Tongue (tissue), 2 donors: ENCODE results near the gene SH3TC2. TPM values are rescaled to one million over a fixed set of nuclear protein-coding genes. Genes with fewer than 3 reads are reported as not detected.

ENCODE experiments used
- DNase-seq: peaks from one replicate; pipeline ENCODE4 v3.0.0-alpha.2; 2015
- total RNA-seq: library from RNA; depleted of rRNA; stranded (reverse); fragments of >200 nt; gene quantifications from one replicate; pipeline ENCODE4 v1.2.3, GENCODE V29; 2014

Gene SH3TC2
- total RNA-seq, 1 donor from 2014 or later: 5.1 TPM

DNA sequence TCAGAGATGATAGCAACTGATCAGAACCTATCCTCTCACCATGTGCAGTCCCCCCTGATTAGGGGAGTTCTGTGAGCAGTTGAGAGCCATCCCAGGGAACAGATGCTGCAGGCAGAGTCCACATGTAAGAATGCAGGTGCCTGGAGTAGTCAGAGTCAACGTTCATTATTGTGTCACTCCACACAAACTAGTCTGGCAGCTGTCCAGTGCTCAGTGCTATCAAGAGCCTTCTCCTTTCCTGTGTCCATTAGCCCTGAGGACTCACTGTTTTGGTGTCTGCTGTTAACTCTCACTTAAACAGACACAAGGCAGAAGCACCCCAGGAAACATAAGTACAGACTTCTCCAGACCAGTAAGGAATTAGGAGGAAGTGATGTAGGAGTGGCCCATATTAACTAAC, 2.5 kb downstream of the SH3TC2 start:
- DNase-seq: peak; percentile 30

GRCh38 chr5:149056616-149057165, 6.2 kb downstream of the SH3TC2 start:
- no peak for DNase-seq

DNA sequence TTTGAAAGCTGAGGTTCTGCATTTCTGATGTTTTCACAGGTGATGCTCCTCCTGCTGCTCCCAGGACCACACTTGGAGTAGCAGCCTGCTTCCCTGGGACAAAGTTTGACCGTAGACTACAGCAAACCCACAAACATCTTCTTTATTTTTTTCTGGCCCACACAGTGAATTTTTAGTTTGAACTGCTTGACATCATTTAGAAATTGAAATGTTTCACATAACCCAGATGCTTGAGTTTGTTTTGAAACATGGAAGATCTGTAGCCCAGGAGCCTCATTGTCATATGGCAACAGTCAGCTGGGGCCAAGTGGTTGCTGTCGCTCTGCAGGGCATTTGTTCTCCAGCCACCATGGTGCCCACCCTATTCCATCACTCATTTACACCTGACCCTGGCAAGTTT, 8.4 kb downstream of the SH3TC2 start:
- DNase-seq: no peak

- peak; percentile 57 for DNase-seq
Observed at GRCh38 chr5:149053072-149053695, 9.7 kb downstream of the SH3TC2 start.

DNA sequence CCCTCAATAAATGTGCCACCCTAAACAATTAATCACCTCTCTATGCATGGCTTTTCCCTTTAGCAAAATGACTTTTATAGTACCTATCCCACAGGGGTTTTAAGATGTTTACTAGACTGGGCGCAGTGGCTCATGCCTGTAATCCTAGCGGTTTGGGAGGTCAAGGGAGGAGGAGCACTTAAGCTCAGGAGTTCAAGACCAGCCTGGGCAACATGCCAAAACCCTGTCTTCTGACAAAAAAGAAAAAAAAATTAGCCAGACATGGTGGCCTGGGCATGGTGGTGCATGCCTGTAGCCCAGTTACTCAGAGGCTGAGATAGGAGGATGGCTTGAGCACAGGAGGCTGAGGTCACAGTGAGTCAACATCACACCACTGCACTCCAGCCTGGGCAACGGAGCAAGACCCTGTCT, 13.5 kb downstream of the SH3TC2 start:
- no peak for DNase-seq

DNA sequence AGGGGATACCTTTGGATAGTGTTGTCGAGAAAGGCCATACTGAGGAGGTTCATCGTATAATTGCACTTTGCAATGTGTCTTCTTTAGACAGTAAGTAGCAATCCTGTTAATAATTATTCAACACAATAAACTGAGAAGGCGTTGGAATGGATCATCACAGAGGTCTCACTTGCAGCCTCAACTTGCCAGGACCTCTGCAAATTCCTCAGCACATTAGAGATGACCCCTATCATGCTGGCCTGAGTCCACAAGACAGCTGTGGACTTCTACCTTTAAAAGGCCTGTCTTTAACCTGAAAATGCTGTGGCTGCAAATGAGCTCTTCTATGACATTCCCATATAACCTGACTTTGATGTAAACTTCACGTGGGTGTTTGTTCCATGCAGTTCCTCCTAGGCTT, 14.1 kb downstream of the SH3TC2 start:
- DNase-seq: no peak

DNA sequence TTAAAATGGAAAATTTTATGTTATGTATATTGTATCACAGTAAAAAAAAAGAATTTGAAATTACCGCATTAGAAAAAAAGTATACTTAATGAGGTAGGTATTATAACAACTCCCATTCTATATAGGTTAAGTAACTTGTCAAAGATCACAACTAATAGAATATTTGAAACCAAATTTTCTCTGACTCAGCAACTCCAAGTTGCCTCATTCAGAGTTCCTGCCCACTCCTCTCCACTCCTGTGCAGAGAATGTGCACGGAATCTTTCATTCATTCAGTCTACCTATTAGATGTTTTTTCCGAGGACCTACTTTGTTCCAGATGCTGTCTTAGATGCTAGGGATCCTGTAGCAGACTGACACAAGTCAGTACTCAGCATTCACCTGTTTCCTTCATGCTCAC, 15.4 kb downstream of the SH3TC2 start:
- DNase-seq: no peak

DNA sequence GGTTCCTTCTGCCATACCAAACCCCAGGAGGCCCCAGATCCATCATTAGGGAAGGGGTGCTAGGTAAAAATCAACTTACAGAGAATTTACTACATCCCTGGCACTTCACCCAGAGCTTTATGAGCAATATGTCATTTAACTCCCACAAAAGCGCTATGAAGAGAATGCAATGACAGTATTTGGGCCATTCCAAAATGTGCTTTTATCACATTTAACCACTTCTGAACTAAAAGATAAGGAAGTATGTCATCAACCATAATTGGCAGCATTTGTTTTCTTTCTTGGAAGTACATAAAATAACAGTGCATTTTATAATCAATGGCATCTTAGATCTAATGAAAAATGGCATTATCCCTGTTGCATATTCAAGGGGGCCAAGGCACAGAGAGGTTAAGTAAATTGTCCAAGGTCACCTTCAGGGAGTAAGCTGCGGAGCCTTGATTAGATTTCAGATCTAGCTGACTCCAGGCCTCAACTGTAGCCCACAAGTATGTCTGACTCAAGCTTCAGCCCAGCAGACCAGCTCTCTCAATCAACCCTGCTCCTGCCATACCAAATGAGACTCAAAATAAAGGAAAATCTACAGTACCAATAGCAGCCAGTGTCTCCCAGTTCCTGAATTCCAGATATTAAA, 16.5 kb downstream of the SH3TC2 start:
- no peak for DNase-seq

GRCh38 chr5:149045089-149045460, 17.8 kb downstream of the SH3TC2 start:
- DNase-seq: no peak

DNA sequence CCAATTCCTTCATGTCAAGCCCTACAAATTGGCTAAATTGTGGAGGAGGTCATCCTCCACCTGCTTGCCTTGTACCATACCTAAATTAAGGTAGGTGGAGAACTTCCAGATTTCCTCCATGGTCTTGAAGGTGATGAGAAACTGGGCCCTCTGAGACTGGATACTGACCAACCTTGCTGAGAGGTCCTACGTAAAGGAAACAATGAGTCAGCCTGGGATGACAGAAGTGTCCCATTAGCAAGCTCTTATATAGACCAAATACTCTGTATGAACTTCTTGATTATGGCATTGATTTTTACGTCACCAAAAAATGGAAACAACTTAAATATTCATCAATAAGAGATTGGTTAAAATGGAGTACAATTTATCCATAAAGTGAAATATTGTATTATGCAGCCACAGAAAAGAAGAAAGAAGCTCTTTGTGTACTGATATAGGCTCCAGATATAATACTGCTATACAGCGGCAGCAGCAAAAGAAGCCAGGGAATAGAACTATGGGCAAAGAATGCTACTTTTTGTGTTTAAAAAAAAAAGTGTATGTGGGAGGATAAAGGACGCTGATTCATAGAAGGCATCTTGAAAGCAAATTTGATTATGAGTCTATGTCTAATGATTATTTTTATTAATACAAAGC, 18.3 kb downstream of the SH3TC2 start:
- DNase-seq: no peak

DNA sequence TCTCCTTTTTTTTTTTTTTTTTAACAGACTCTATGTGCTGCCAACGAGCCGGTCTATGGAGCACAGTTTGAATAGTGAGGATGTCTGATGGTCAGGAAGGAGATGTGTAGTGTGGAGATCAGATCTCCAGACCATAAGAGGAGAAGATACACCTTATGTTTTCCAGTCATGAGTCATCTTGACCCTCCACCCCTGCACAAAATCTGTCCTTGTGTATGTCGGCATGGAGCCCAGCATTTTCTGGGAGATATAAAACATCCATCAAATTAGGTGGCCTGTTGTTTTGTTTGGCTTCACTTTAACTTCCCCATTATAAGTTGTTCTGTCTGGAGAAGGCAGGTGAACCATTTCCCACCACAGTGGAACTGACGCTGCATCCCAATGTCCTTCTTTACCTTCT, 19.2 kb downstream of the SH3TC2 start:
- no peak for DNase-seq

- DNase-seq: no peak
Observed at GRCh38 chr5:149042865-149043264, 20.0 kb downstream of the SH3TC2 start.

DNA sequence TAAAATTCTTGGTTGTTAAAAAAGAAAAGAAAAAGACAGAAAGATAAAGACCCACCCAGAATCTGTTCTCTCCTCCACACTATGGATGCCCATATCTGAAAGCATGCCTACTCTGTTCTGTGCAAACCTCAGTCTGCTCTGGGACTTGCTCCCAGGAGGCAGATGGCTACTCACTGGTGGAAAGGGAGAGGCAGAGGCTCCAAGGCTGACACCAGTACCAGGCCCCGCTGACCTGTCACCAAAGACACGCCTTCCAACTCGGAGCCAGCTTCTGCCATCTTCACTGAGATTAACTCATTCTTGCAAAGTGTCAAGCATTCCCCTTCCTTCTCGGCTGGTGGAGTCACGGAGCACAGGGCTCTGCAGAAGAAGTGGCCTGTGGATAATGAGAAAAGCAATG, 21.6 kb downstream of the SH3TC2 start:
- DNase-seq: no peak

DNA sequence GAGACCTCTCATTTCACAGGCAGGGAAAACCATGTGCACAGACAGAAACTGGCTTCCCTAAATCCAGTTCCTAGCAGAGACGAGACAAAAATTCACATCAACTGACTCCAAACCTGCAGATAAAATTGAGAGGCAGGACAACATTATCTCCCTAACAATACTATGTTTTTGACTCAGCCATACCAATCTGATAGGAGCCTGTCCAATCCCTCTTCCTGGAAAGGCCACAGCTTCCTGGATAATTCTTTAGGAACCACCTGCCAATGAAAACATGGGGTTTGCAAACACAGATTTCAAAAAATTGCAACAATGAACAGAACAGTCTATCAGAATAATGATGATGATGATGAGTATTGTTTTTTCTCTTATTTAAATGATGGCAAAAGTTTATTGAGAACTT, 22.4 kb downstream of the SH3TC2 start:
- DNase-seq: no peak

GRCh38 chr5:149039506-149039905, 23.4 kb downstream of the SH3TC2 start:
- no peak for DNase-seq

GRCh38 chr5:149038336-149039080, 24.4 kb downstream of the SH3TC2 start:
- DNase-seq: no peak

DNA sequence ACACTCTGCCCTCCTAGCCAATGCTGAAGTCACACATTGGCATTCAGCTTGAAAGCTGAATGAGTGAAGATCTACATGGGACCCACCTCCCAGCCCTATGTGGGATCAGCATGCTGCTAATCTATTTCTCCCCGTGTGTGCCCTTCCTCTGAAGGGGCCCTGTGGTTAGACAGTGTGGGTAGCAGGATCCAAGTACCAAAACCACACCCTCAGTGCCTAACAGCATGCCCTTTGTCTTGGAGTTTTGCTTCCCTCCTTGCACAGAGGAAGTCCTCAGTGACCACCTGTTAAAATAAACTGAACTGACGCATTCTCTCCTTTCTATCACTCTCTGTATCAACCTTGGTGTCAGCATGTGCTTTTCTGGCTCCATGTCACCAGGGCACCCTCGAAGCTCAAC, 25.0 kb downstream of the SH3TC2 start:
- no peak for DNase-seq

DNA sequence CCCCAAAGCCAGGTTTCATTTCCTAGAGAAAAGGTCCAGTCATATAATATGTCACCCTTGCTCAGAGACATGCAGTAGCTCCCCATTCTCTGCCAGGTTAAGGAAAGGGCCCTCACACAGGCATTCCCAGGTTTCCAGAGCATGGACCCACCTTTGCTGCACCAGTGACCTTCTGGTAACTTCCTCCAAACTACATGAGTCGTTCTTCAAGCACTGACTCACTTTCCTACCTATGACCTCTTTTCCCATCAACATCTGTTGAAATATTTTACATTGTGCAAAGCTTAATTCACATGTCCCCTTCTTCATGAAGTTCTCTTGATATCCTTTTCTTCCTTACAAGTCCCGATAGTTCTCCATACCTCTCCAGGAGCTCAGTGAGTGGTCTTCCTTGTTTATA, 25.9 kb downstream of the SH3TC2 start:
- DNase-seq: no peak

DNA sequence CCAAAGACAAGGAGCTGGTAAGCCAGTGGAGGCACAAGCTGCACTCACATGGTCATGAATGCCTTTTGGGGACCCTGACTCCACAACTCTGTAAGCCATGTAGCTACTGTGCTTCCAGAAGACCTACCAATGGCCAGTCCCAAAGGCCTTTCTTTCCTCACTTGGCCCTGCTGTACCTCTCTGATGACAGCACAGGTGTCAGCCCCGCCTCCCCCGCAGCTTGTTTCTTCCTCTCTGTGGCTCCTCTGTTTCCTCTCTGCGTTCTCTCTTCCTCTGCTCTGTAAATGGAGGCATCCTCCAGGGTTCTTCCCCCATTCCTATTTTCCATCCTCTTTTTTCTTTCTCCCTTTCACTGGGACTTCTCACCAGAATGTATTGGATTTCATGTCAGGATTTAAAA, 26.7 kb downstream of the SH3TC2 start:
- no peak for DNase-seq

DNA sequence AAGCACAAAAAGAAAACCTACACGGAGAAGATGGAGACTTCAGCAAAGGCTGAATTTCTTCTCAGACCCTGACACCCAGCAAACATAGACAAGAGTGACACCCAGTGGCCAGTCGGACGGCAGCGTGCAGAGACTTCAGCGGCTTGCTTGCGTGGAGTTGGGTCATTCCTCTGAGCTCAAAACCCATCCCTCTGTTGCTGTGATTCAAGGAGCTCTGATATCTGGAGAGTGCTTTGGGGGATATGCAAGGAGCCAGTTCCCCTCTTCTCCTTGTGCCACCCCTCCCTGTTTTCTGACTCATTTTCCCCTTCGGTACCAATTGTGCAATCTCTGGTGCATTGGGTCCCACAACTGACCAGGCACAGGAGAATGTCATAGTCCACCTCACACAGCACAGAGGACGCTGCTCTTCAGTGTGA, 27.5 kb downstream of the SH3TC2 start:
- peak; percentile 91 for DNase-seq

GRCh38 chr5:149030838-149031397, 31.9 kb downstream of the SH3TC2 start:
- no peak for DNase-seq

DNA sequence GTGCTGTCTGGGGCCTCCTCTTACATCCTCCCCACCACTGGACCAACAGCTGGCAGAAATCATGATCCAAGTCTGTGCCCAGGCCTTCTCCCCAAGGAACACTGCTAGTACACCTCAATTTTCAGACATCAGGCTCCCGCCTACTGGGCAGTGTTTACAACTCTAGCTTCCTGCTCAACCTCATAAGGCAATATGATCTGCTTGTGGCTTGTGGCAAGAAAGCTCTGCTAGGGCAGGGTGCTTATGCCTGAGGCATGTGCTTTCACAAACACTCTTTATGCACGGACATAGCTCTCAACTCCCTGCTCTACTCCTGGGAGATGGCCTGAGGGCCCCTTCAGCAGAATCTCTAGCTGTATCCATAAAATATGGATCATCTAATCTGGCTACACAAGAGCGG, 32.5 kb downstream of the SH3TC2 start:
- DNase-seq: no peak

DNA sequence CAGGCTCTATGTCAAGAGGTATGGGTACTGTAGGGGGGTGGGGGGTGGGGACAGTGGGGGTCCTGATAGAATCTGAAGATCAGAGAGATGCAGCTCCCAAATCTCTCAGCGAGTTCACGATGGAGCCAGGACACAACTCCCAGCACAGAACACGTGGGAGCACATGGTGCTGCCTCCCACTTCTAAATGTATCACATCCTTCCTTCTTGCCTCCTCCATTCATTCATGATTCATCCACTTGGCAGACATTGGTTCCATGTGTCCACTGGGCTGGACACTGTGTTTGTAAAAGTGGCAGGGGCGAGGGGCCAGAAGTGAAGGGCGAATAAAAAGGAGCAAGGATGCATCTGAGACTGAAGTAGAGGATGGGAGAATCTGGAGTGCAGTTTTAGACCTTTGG, 33.9 kb downstream of the SH3TC2 start:
- no peak for DNase-seq
